ENCODE results near the gene THAP5. TPM values are rescaled to one million over a fixed set of nuclear protein-coding genes. Genes with fewer than 3 reads are reported as not detected.

Gene THAP5
- total and polyA plus RNA-seq, 2 donors (not counting 3 experiments of a cell fraction or from before 2014, with no cell fraction given), result 2.5 to 14.1 TPM

- Histone ChIP-seq H3K9me1 (replicated peaks; ENCODE audit: control insufficient read depth, extremely low read depth, insufficient read depth, low read length) (no peaks in the 10 kb centered on the region), H3K27ac (ENCODE audit: insufficient read depth, low read depth, low read length) (no peak overlapping the region), H3K9ac (replicated peaks; ENCODE audit: extremely low read depth, insufficient read depth, low read length) (no peak overlapping the region), H3K4me3 (replicated peaks in 1 of 3; ENCODE audit: insufficient read depth in 1 of 3, low read depth in 1 of 3, low read length in 3 of 3) (no peak overlapping the region), H2AFZ (ENCODE audit: low read depth, low read length) (no peak overlapping the region), H3K79me2 (ENCODE audit: control insufficient read depth, insufficient read depth, low read length) (no peaks in the 10 kb centered on the region), H3K27me3 (ENCODE audit: control insufficient read depth in 2 of 2, insufficient read depth in 2 of 2, low read length in 2 of 2) (peaks cover 3 to 4% of the 10 kb centered on the region in 2 experiments), H3K4me2 (ENCODE audit: insufficient read depth, low read length) (no peak overlapping the region), H4K20me1 (replicated peaks; ENCODE audit: control insufficient read depth, extremely low read depth, insufficient read depth, low read length) (no peaks in the 10 kb centered on the region), H3K4me1 (ENCODE audit: control insufficient read depth, extremely low read depth, insufficient read depth, low read length) (no peaks in the 10 kb centered on the region), H3K9me3 (replicated peaks; ENCODE audit: control insufficient read depth, insufficient read depth, low read length) (no peaks in the 10 kb centered on the region), H3K36me3 (ENCODE audit: control insufficient read depth in 2 of 2, extremely low read depth in 1 of 2, insufficient read depth in 2 of 2, low read length in 2 of 2) (peaks cover 0 to 4% of the 10 kb centered on the region in 2 experiments)
- intact Hi-C loops (cut with micrococcal nuclease), result no loop called here
- BruUV-seq (replicated peaks), result no TSS peak
- dilution Hi-C loops (cut with MboI; ENCODE audit: extremely low pct_ligation_motif_present, low sequenced_read_pairs), result no loop called here
- CTCF ChIA-PET, result no interaction called here
- TF ChIP-seq POLR2AphosphoS5 (IDR thresholded peaks at IDR 0.05; ENCODE audit: insufficient read depth, low read depth, low read length) (no peak), MAX (IDR thresholded peaks at IDR 0.05; ENCODE audit: insufficient read depth, insufficient read length) (no peak), MYC (IDR thresholded peaks at IDR 0.05; ENCODE audit: low read depth, low read length) (no peak), FOS (IDR thresholded peaks at IDR 0.05; ENCODE audit: borderline replicate concordance, insufficient read depth, low read length) (no peak), GATA2 (IDR thresholded peaks at IDR 0.05; ENCODE audit: insufficient read depth, insufficient read length, low read depth, low read length) (no peak), POLR2A (IDR thresholded peaks at IDR 0.05; ENCODE audit: low read depth, low read length) (no peak), CTCF (IDR thresholded peaks at IDR 0.05; ENCODE audit: extremely low read depth in 1 of 2, insufficient read depth in 1 of 2, low read depth in 1 of 2, low read length in 2 of 2) (no peak), JUN (IDR thresholded peaks at IDR 0.05; ENCODE audit: borderline replicate concordance, insufficient read depth, insufficient read length, low read depth) (no peak), EZH2 (IDR thresholded peaks at IDR 0.05; ENCODE audit: borderline replicate concordance, low read depth, low read length, severe bottlenecking) (no peak)
- POLR2A ChIA-PET, result no interaction called here
- no peak for FAIRE-seq
- DNase-seq (ENCODE audit: low read depth, low spot score), result no peak
These were observed 10.8 kb upstream of the THAP5 start for GRCh38 chr7:108580298-108580697.

Measured in endothelial cell of umbilical vein (primary cell).